Stimulated activated CD4-positive, alpha-beta T cell treated with anti-CD3 and anti-CD28 coated beads, Interleukin-12 subunit alpha, Interleukin-12 subunit beta, amount 100 ng/mL, for 24 hours (primary cell): ENCODE data around the gene PSMB7.
A peak's percentile ranks its signal among the peaks of the same experiment; 100 is the strongest.

ENCODE experiments used
- DNase-seq, 2 experiments: peaks; one replicate each; pipeline ENCODE4 v3.0.0-alpha.2; 2020; ENCODE audit warnings: low read depth in 2 of 2

The PSMB7 gene

GRCh38 chr9:124415102-124415851 is at the start of gene PSMB7:
Gene PSMB7, minus strand, starts transcription at chr9:124415442. Its CDS starts 17 bp downstream, at chr9:124415425.
- DNase-seq: peak; percentile 95 to 98

DNA sequence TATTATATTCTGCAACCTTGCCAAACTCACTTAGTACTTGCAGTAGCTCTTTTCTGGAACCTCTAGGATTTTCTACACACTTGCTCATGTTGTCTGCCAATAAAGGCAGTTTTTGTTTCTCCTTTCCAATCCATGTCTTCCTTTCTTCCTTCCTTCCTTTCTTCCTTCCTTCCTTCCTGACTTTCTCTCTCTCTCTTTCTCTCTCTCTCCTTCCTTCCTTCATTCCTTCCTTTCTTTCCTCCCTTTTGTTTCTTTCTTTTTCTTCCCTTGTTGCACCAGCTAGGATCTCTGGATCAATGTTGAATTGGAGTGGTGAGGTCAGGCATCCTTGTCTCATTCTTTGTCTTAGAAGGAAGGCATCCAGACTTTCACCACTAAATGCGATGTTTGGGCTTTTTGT is 47.5 kb upstream of the PSMB7 start:
- no peak for DNase-seq

DNA sequence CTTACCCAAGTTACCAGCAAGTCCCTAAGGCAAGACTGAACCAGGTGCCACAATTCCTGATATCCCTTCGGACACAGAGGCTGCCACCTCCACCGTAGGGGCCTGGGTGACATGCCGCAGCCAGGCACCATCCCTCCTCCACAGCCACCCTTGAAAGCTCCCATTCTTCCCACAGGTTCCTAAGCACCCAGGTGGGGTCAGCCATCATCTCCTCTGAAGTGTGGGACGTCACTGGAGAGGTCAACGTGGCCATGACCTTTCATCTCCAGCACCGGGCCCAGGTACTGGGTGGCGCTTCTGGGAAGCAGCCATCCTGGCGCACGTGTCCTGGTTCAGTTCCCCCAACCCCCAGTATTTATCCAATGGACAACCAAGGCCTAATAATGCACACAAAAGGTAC is 43.2 kb upstream of the PSMB7 start:
- no peak for DNase-seq

DNA sequence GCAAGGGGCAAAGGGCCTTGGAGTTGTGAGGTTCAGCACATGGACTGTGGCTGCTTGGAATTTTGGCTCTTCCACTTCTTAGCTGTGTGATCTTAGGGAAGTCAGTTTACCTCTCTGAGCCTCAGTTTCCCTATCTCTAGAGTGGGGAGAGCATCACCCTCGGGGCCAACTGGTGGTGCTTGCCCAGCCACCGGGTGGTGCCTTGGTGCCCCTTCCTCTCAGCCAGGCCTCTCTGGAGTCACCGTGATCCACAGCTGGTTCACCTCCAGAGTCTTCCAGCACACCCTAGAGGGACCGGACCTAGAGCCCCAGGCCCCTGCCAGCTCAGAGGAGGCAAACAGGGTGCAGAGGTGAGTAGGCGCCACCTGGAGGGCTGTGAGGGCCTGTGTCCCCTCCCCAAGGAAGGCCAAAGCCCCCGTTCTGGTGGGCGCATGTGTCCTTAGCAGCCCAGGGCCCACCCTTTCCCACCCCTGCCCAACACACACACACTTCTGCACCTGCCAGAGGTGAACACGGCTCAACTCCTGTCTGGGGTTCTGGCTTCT is 42.7 kb upstream of the PSMB7 start:
- DNase-seq: no peak

GRCh38 chr9:124457079-124457886 is 42.0 kb upstream of the PSMB7 start:
- DNase-seq: no peak

GRCh38 chr9:124456341-124457078 is 41.3 kb upstream of the PSMB7 start:
- DNase-seq: no peak

- no peak for DNase-seq
These were observed 40.6 kb upstream of the PSMB7 start for GRCh38 chr9:124455820-124456219.

DNA sequence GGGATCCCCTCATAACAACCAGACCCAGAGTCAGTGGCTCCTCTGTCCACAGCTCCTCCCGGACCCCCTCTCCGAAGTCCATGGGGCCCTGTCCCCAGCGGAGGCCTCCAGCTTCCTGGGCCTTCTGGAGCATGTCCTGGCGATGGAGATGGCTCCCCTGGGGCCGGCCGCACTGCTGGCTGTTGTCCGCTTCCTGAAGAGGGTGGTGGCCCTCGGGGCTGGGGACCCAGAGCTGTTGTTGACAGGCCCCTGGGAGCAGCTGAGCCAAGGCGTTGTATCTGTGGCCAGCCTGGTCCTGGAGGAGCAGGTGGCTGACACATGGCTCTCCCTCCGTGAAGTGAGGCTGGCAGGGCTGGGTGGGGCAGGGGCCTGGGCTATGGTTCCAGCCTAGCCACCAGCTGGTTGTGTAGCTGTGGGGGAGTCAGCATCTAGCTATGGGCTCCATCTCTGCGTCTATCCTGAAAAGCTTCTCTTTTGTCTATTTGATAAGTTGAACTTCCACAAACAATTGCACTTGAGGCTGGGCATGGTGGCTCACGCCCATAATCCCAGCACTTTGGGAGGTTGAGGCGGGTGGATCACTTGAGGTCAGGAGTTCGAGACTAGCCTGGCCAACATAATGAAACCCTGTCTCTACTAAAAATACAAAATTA is 39.7 kb upstream of the PSMB7 start:
- DNase-seq: no peak

GRCh38 chr9:124454296-124454695 is 39.1 kb upstream of the PSMB7 start:
- DNase-seq: no peak

GRCh38 chr9:124453586-124454191 is 38.4 kb upstream of the PSMB7 start:
- DNase-seq: no peak

GRCh38 chr9:124452841-124453585 is 37.8 kb upstream of the PSMB7 start:
- DNase-seq: no peak

GRCh38 chr9:124452326-124452725 is 37.1 kb upstream of the PSMB7 start:
- DNase-seq: no peak

DNA sequence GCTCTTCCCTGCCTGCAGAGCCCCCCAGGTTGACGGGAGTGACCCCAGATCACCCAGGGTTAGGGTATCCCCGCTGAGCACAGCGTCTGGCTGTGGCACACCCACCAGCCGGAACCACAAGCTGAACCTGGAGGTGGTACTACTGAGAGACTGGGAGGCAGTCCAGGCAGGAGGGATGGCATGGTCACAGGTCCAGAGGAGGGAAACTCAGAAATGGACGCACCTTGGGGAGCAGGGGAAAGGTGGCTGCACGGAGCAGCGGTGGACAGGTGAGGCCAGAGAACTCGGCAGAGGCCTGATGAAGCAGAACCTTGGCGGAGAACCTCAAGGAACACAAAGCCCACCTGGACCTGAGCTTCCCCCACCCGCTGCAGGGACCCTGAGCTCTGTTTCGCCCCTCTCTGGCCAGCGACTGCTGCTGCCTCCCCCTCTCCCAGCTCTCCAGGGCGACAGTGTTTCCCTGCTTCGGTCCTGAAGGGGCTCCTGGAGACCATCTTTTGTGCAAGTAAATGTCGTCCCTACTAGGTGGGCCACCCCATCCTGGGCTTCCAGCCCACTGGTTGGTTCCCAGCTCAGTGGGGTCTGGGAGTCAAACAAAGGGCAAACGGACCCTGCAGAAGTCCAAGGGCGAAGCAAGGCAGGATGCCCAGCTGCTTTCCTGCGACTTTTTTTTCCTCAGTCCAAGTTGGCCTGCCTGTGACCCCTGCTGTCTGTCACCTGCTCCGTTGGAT is 35.9 kb upstream of the PSMB7 start:
- no peak for DNase-seq

DNA sequence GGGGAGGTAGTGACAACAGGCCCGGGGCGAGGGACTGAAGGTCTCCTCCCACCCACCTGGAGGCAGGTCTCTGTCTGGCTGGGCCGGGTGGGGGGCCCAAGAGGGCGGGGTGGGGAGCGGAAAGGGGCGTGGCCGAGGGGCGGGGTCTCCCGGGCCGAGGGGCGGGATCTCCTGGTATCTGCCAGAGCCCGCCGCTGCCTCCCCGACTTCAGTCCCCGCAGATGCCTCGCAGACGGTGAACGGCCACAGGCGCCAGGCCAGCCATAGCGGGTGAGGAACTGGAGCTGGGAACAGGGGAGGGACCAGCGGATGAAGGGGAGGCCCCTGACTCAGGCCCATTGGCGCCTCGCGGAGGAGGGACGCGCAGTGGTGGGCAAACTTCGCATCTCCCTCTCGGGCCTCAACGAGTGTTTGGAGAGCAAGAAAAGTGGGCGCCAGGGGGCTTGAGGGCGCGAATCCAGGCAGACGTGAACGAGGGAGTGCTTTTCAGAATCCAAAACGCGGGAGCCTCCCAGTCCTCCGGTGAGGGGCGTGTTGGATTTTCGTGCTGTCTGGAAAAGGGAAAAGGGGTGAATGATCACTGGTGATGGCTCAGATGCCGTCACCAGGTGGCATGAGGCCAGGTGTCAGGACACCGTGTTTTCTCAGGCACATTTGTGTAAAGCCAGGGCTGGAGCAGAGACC is 35.1 kb upstream of the PSMB7 start, which contains the start of gene ADGRD2:
ADGRD2 (plus strand) TSS at position 211 of the 684 bp plus-strand sequence. CDS start 1,216 bp downstream, outside the sequence.
- DNase-seq: no peak

GRCh38 chr9:124449381-124450151 is 34.3 kb upstream of the PSMB7 start:
- DNase-seq: no peak

DNA sequence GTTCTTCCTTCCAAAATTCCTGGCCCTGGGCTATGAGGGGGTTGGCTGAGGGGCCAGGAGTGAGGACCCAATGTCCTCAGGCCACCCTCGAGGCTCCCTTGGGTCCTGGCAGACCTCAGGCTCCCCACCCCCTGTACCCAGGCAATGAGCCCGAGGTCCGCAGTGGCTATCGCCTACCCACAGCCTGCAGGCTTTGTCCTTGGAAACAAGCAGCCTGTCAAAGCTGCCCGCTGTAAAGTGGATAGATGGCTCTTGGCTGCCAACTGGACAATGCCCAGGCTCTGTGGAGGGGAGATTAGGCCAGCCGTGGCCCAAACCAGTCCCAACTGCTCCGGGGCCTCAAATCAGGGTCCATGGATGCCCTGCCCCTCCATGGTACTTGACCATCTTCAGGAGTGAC is 32.8 kb upstream of the PSMB7 start:
- no peak for DNase-seq

DNA sequence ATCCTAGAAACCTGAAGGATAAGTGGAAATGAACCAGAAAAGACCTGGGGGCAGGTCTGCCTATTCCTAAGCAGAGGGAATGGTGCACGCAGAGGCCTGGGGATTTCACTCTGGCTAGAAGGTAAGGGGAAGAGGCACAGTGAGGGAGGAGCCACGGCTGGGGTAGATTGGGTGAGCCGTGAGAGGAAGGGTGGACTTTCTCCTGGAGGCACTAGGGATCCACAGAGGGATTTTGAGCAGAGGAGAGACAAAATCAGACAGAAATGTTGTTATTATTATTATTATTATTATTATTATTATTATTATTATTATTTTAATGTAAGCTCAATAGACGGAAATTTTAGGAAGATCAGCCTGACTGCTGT is 32.0 kb upstream of the PSMB7 start:
- no peak for DNase-seq

- DNase-seq: no peak
These were observed 28.9 kb upstream of the PSMB7 start for GRCh38 chr9:124444166-124444565.
